Calu3 (cell line): ENCODE data around the gene ACSM5. TPM values are rescaled to one million over a fixed set of nuclear protein-coding genes. Genes with fewer than 3 reads are reported as not detected.
"Not testable (repeated sequence)": the region's sequence is repeated elsewhere in the genome, so short reads cannot be mapped to it uniquely, and the experiment has no call there.

Experiments used
- BruUV-seq: library from RNA; stranded (reverse); fragments of 400-500 nt; replicated peaks from 2 replicates; lab custom pipeline; 2021; lab: Mats Ljungman, UMichigan
- CTCF ChIA-PET: fragments of 300-600 bp; sonication (Branson Sonifier 250); formaldehyde crosslinking; loops from one replicate; lab custom pipeline; 2022; ENCODE audit warnings: antibody characterized with exemption; lab: Charles Lee
- DNase-seq: peaks from one replicate; pipeline ENCODE4 v3.0.0; 2022
- H3K27ac Mint-ChIP-seq: one replicate; pipeline ENCODE4 v1.8.0; 2022; ENCODE audit warnings: mixed read lengths; ENCODE audit not compliant: unreplicated experiment
- H3K27me3 Mint-ChIP-seq: one replicate; pipeline ENCODE4 v1.8.0; 2022; ENCODE audit warnings: mixed read lengths; ENCODE audit not compliant: unreplicated experiment
- H3K36me3 Mint-ChIP-seq: one replicate; pipeline ENCODE4 v1.8.0; 2022; ENCODE audit warnings: mild to moderate bottlenecking, moderate library complexity, mixed read lengths; ENCODE audit not compliant: insufficient read depth, unreplicated experiment
- H3K4me1 Mint-ChIP-seq: one replicate; pipeline ENCODE4 v1.8.0; 2022; ENCODE audit warnings: mild to moderate bottlenecking, low read depth, mixed read lengths; ENCODE audit not compliant: unreplicated experiment
- H3K4me3 Mint-ChIP-seq: one replicate; pipeline ENCODE4 v1.8.0; 2022; ENCODE audit warnings: mild to moderate bottlenecking, low read depth, moderate library complexity, mixed read lengths; ENCODE audit not compliant: unreplicated experiment
- H3K9me3 Mint-ChIP-seq: one replicate; pipeline ENCODE4 v1.8.0; 2022; ENCODE audit warnings: low read depth, mixed read lengths; ENCODE audit not compliant: unreplicated experiment
- CTCF ChIP-seq: fragments of 200-600 bp; IDR thresholded peaks from one replicate; pipeline ENCODE4 v1.8.0; 2022; ENCODE audit warnings: antibody characterized with exemption; ENCODE audit not compliant: unreplicated experiment
- intact Hi-C: fragments of 100-400 bp; cut with micrococcal nuclease; formaldehyde crosslinking; loops from one replicate; pipeline ENCODE4 v1.10.0; 2022; ENCODE audit not compliant: unreplicated experiment
- total RNA-seq: library from RNA; stranded (reverse); gene quantifications from 2 replicates; pipeline ENCODE4 v1.2.3, GENCODE V29; 2022

Gene ACSM5
- total RNA-seq, 1 experiment from 2014 or later, result not detected

GRCh38 chr16:20441191-20441590, 31.9 kb downstream of the ACSM5 start:
- H3K4me3 Mint-ChIP-seq, result no peak overlapping the region
- CTCF ChIA-PET, result interaction anchor here (0.6 kb wide), 2 partner anchors 20 to 667 kb away, joined by 3 to 4 read pairs; no protein-coding TSS in a partner anchor

DNA sequence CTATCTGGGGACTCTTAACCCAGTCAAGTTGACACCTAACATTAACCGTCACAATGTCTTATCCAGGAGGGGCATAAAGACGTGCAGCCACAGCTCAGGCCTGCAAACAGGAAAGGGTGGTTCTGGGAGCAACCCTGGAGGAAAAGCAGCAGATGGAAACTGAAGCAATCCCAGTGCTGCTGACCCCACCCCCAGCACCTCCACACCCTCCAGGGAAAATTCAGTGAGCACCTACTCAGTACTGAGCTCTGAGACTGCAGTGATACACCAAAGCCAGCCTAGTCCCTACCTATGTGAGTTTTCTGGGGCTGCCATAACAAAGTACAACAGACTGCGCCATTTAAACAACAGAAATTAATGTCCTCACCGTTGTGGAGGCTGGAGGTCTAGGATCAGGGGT, 32.5 kb downstream of the ACSM5 start:
- DNase-seq, H3K4me1 Mint-ChIP-seq, H3K4me3 Mint-ChIP-seq, H3K36me3 Mint-ChIP-seq, H3K27me3 Mint-ChIP-seq, intact Hi-C loops, BruUV-seq, H3K27ac Mint-ChIP-seq, H3K9me3 Mint-ChIP-seq: not testable (repeated sequence)
- CTCF ChIA-PET, result interaction anchor here (0.6 kb wide), 1 partner anchor 668 kb away, joined by 3 read pairs; no protein-coding TSS in a partner anchor

More at GRCh38 chr16:20441191-20441590, 31.9 kb downstream of the ACSM5 start:
- H3K9me3 Mint-ChIP-seq, result no peaks in the 10 kb centered on the region
- no peaks in the 10 kb centered on the region for H3K4me1 Mint-ChIP-seq
- no peak for TF ChIP-seq CTCF
- BruUV-seq, result no TSS peak
- intact Hi-C loops, result no loop called here
- H3K27me3 Mint-ChIP-seq, result peaks cover 6% of the 10 kb centered on the region
- no peak for DNase-seq
- H3K27ac Mint-ChIP-seq, result no peak overlapping the region
- no peaks in the 10 kb centered on the region for H3K36me3 Mint-ChIP-seq

- H3K36me3 Mint-ChIP-seq, H3K9me3 Mint-ChIP-seq, BruUV-seq, H3K4me1 Mint-ChIP-seq, H3K27me3 Mint-ChIP-seq, intact Hi-C loops, DNase-seq, H3K4me3 Mint-ChIP-seq, H3K27ac Mint-ChIP-seq, CTCF ChIA-PET: not testable (repeated sequence)
Observed at GRCh38 chr16:20446652-20447393, 37.5 kb downstream of the ACSM5 start.

DNA sequence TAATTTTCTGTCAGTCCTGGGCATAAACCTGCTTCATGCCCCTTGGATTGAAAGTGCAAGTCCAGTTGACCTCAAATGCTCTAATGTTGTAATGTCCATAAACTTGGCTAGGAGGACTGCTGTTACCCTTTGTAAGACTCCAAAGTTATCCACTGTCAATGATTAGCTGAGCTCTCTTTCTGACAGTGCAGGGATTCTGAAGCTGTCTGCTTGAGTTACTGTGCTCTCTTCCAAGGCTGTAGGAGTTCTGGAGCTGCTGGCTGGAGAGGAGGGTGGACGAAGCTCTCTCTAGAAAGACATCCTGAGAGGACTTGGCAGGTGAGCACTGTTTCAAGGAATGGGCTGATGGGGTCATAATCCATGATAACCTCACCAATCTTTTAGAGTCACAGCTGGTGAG, 42.0 kb downstream of the ACSM5 start, which contains the start of gene ACSM2A:
TSS of gene ACSM2A (plus strand) at position 158 of the 400 bp plus-strand sequence. CDS start 8,594 bp downstream, outside the sequence.
- intact Hi-C loops, H3K9me3 Mint-ChIP-seq, H3K4me3 Mint-ChIP-seq, H3K27me3 Mint-ChIP-seq, H3K36me3 Mint-ChIP-seq, BruUV-seq, CTCF ChIA-PET, DNase-seq, H3K4me1 Mint-ChIP-seq, H3K27ac Mint-ChIP-seq: not testable (repeated sequence)

- CTCF ChIA-PET, DNase-seq, H3K27me3 Mint-ChIP-seq, H3K36me3 Mint-ChIP-seq, H3K9me3 Mint-ChIP-seq, H3K27ac Mint-ChIP-seq, BruUV-seq, H3K4me1 Mint-ChIP-seq, intact Hi-C loops, H3K4me3 Mint-ChIP-seq: not testable (repeated sequence)
Observed at GRCh38 chr16:20453633-20454032, 44.3 kb downstream of the ACSM5 start.

DNA sequence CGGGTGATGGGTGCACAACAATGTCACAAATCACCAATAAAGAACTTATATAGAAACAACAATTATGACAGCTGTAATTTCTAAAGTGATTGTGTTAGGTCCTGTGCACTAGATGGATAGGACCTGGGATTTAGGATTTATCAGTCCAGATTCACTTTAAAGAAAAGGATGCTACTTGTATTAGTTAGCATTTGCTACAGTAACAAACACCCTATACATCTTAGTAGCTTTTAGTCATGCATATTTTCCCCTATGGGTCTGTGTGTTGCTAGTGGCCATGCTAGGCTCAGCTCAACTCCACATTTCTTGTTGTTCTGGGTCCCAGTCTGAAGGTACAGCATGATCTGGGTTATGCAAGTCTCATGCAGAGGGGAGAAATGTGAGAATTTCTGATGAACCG, 49.9 kb downstream of the ACSM5 start:
- H3K4me1 Mint-ChIP-seq, H3K27ac Mint-ChIP-seq, H3K9me3 Mint-ChIP-seq, H3K4me3 Mint-ChIP-seq, CTCF ChIA-PET, DNase-seq, H3K27me3 Mint-ChIP-seq, intact Hi-C loops, BruUV-seq, H3K36me3 Mint-ChIP-seq: not testable (repeated sequence)

DNA sequence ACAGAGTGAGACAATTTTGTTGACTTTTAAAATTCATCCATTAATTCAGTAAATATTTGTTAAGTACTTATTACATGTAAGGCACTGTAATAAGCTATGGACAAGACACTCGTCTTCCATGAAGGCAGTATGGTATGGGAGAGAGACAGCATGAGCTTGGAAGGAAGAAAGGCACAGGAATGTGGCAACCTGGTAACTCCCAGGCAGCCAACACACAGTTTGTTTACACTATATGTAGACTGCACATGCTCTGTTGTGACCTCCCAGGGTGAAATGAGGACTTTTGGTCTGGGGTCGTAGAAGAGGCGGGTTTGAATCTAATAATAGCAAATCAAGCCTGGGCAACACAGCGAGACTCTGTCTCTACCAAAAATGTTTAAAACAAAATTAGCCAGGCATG, 51.0 kb downstream of the ACSM5 start:
- DNase-seq, H3K36me3 Mint-ChIP-seq, intact Hi-C loops, H3K9me3 Mint-ChIP-seq, H3K27ac Mint-ChIP-seq, CTCF ChIA-PET, H3K4me3 Mint-ChIP-seq, BruUV-seq, H3K4me1 Mint-ChIP-seq: not testable (repeated sequence)
- peaks cover 15% of the 10 kb centered on the region for H3K27me3 Mint-ChIP-seq

- BruUV-seq, H3K4me3 Mint-ChIP-seq, H3K9me3 Mint-ChIP-seq, H3K27ac Mint-ChIP-seq, H3K36me3 Mint-ChIP-seq, intact Hi-C loops, CTCF ChIA-PET, H3K27me3 Mint-ChIP-seq, H3K4me1 Mint-ChIP-seq, DNase-seq: not testable (repeated sequence)
Observed at GRCh38 chr16:20468954-20469353, 59.6 kb downstream of the ACSM5 start.

- H3K27ac Mint-ChIP-seq, H3K9me3 Mint-ChIP-seq, H3K4me1 Mint-ChIP-seq, DNase-seq, H3K36me3 Mint-ChIP-seq, BruUV-seq, H3K27me3 Mint-ChIP-seq, H3K4me3 Mint-ChIP-seq, CTCF ChIA-PET, intact Hi-C loops: not testable (repeated sequence)
Observed at GRCh38 chr16:20469930-20470329, 60.6 kb downstream of the ACSM5 start.
